Measurements from ENCODE around the gene FIGNL1. TPM values are rescaled to one million over a fixed set of nuclear protein-coding genes. Genes with fewer than 3 reads are reported as not detected.

FIGNL1 gene
- total and polyA plus RNA-seq, 2 donors from 2014 or later, result 2.4 to 5.8 TPM

Other genes with a start within 250 kb of the FIGNL1 start
- 36.8 TPM for gene IKZF1, start 145.6 kb downstream of the FIGNL1 start, total RNA-seq
- 0.52 TPM for gene IKZF1, start 145.6 kb downstream of the FIGNL1 start, polyA plus RNA-seq (ENCODE audit: insufficient read depth, low read depth, low replicate concordance)
- gene DDC, start 115.1 kb upstream of the FIGNL1 start, total RNA-seq, result 7.8 TPM
- gene DDC, start 115.1 kb upstream of the FIGNL1 start, polyA plus RNA-seq (ENCODE audit: insufficient read depth, low read depth, low replicate concordance), result 257 TPM

Data from kidney (tissue), 2 donors.